Omental fat pad (tissue), 4 donors: ENCODE results near the gene ZDHHC6. TPM values are rescaled to one million over a fixed set of nuclear protein-coding genes. Genes with fewer than 3 reads are reported as not detected.

Experiments
- ATAC-seq: fragments of 150-250 bp; one replicate; pipeline ENCODE4 v1.9.1; 2016; ENCODE audit warnings: mild to moderate bottlenecking, moderate library complexity; ENCODE audit not compliant: low FRiP score
- DNase-seq: peaks from one replicate; pipeline ENCODE4 v3.0.0-alpha.2; 2019; ENCODE audit warnings: low spot score
- CTCF ChIP-seq, 3 donors: fragments of 450-650 bp; IDR thresholded peaks; one replicate each; pipeline ENCODE4 v1.5.1; 2016 to 2017; ENCODE audit warnings: antibody characterized with exemption in 3 of 3, mild to moderate bottlenecking in 3 of 3, moderate library complexity in 2 of 3
- total RNA-seq, 4 donors: library from RNA; depleted of rRNA; stranded (reverse); fragments of >200 nt; gene quantifications; one replicate each; pipeline ENCODE4 v1.1.0, GENCODE V29; 2016

Gene ZDHHC6
- total RNA-seq, 4 donors from 2014 or later, result 21.9 to 35.9 (median 26.5) TPM

- DNase-seq (no peak), ATAC-seq (no peak)
- no peak for TF ChIP-seq CTCF (IDR thresholded peaks at IDR 0.05)
These were observed 64.0 kb downstream of the ZDHHC6 start for GRCh38 chr10:112382515-112383235.

Other genes starting within 250 kb of the ZDHHC6 start
- gene TECTB, start 163.5 kb downstream of the ZDHHC6 start, total RNA-seq, result not detected
- gene ACSL5, start 72.8 kb downstream of the ZDHHC6 start, total RNA-seq, result 10 to 100 TPM; 39.7 to 58.8 (median 48.4) TPM
- gene VTI1A, start 301 bp upstream of the ZDHHC6 start, total RNA-seq, result 10 to 100 TPM; 43.5 to 80.4 (median 62.3) TPM